ENCODE measurements around the gene KCNJ8.

The KCNJ8 gene

DNA sequence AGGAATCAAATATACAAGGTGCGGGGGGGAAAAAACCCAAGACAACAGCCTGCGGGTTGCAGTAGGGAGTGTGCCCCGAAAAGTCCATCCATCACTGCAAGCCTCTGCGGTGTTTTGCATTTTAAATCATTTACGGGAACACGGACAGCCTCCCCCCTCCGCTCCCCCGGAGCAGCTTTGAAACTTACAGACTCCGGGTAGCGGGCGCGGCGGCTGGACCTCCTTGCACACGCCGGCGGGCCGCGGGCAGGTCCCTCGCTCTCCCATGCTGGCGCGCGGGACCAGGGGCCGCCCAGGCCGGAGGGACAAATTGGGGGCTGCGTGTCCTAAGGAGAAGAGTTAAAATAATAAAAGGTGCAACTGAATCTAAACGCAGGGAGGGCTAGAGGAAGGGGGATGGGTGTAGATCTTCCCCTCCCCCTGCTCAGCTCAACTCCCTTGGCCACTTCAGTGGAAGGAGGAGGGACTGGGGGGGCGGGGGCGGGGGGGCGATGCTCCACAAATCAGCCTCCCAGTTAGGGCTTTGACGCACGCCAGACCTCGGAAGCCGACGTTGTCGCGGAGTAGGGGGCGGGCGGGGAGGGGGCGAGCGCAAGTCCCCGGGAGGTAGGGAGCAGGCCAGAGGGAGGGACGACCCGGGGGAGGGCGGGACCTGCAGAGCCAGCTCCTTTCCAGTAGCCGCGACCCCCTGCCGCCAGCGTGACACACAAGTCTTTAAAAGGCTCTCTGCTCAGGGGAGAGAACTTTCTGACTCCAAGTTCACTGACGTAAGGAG lies at the start of gene KCNJ8:
Gene KCNJ8, minus strand, starts transcription at position 349 of the 775 bp plus-strand sequence. CDS start 1,090 bp downstream, outside the sequence.
- Histone ChIP-seq H3K4me3 (ENCODE audit: low read depth in 1 of 5, low read length in 5 of 5) (peak within 1 kb of the TSS; percentile 62 to 79 (median 66)), H3K27me3 (ENCODE audit: control insufficient read depth in 5 of 5, insufficient read depth in 4 of 5, low read length in 5 of 5) (peaks cover 0 to 4% (median 0%) of the 10 kb centered on the region in 5 donors), H3K4me1 (ENCODE audit: control insufficient read depth in 5 of 5, insufficient read depth in 5 of 5, low read length in 5 of 5) (peaks cover 0 to 27% (median 23%) of the 10 kb centered on the region in 5 donors), H3K27ac (ENCODE audit: low read depth, low read length) (peak within 1 kb of the TSS; percentile 82), H3K36me3 (ENCODE audit: control insufficient read depth in 5 of 5, insufficient read depth in 5 of 5, low read length in 5 of 5) (no peaks in the 10 kb centered on the region), H3K9ac (ENCODE audit: low read length in 5 of 5) (peak within 1 kb of the TSS in 4 of 5 donors; percentile 37 to 85 (median 58)), H3K9me3 (ENCODE audit: control insufficient read depth in 5 of 5, low read length in 5 of 5) (no peaks in the 10 kb centered on the region)

DNA sequence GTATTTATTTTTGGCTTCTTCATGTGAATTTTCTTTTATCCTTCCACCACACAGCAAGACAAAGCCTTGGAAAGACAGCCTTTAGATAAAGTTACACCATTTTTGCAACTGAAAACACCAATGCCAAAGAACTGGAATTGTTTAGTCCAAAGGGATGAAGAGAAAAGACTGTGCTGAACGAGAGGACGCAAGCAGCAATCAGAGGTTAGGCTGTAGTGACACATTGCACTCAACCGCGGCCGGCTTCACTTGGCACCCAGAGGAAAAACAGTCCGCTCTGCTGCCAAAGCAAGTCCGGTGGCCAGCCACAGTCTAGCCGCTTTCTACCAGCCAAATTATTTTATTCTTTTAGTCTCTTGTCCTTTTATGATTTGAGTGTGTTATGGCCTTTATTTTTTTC lies 49.1 kb upstream of the KCNJ8 start:
- Histone ChIP-seq H3K4me1 (ENCODE audit: control insufficient read depth in 5 of 5, insufficient read depth in 5 of 5, low read length in 5 of 5) (peaks cover 0 to 35% (median 20%) of the 10 kb centered on the region in 5 donors), H3K36me3 (ENCODE audit: control insufficient read depth in 5 of 5, insufficient read depth in 5 of 5, low read length in 5 of 5) (no peaks in the 10 kb centered on the region), H3K27me3 (ENCODE audit: control insufficient read depth in 5 of 5, insufficient read depth in 4 of 5, low read length in 5 of 5) (no peaks in the 10 kb centered on the region), H3K27ac (ENCODE audit: low read depth, low read length) (peak overlapping the region; percentile 24), H3K9me3 (ENCODE audit: control insufficient read depth in 5 of 5, low read length in 5 of 5) (no peaks in the 10 kb centered on the region), H3K9ac (ENCODE audit: low read length in 5 of 5) (no peak overlapping the region), H3K4me3 (ENCODE audit: low read depth in 1 of 5, low read length in 5 of 5) (no peak overlapping the region)

DNA sequence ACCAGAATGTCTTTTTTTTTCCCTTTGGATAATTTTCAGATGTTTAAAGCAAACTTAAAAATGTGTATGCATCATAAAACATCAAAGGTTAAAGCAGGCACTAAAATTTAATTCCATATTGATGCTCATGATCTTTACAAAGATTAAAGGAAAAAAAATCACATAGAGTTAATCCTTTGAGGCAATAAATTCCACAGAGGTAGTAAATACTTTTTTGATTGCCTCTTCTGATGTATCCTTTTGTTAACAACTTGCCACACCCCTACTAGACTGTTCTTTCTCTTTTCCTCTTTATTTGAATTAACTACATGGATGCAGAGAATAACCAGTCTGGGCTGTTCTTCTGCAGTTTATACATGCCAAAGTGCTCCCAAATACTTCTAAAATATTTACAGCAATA lies 45.2 kb upstream of the KCNJ8 start:
- H3K4me1 ChIP-seq (ENCODE audit: control insufficient read depth in 5 of 5, insufficient read depth in 5 of 5, low read length in 5 of 5) = peaks cover 0 to 17% (median 7%) of the 10 kb centered on the region in 5 donors
- peaks cover 0 to 4% (median 0%) of the 10 kb centered on the region in 5 donors for H3K36me3 ChIP-seq (ENCODE audit: control insufficient read depth in 5 of 5, insufficient read depth in 5 of 5, low read length in 5 of 5)
- H3K27ac ChIP-seq (ENCODE audit: low read depth, low read length) = no peak overlapping the region
- no peak overlapping the region for H3K4me3 ChIP-seq (ENCODE audit: low read depth in 1 of 5, low read length in 5 of 5)
- H3K9ac ChIP-seq (ENCODE audit: low read length in 5 of 5) = no peak overlapping the region
- no peaks in the 10 kb centered on the region for H3K27me3 ChIP-seq (ENCODE audit: control insufficient read depth in 5 of 5, insufficient read depth in 4 of 5, low read length in 5 of 5)
- H3K9me3 ChIP-seq (ENCODE audit: control insufficient read depth in 5 of 5, low read length in 5 of 5) = no peaks in the 10 kb centered on the region

DNA sequence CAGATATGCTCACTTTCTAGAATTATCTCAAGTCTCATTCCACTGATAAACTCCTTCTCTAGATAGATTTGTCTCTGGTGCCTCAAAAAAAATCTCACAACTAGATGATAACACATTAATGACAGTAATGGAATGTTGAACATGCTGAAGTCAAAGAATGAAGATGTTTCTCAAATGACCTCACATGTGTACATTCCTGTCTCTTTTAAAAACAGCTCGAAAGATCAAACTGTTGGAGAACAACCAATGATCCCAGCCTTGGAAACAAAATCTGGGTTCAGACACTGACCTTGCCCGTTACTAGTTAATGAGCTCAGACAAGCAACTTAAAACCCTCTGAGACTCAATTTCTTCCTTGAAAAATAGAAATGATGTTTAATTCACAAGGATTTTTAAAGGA lies 44.7 kb upstream of the KCNJ8 start:
- Histone ChIP-seq H3K9me3 (ENCODE audit: control insufficient read depth in 5 of 5, low read length in 5 of 5) (no peaks in the 10 kb centered on the region), H3K4me3 (ENCODE audit: low read depth in 1 of 5, low read length in 5 of 5) (no peak overlapping the region), H3K36me3 (ENCODE audit: control insufficient read depth in 5 of 5, insufficient read depth in 5 of 5, low read length in 5 of 5) (peaks cover 0 to 5% (median 0%) of the 10 kb centered on the region in 5 donors), H3K9ac (ENCODE audit: low read length in 5 of 5) (no peak overlapping the region), H3K27ac (ENCODE audit: low read depth, low read length) (no peak overlapping the region), H3K27me3 (ENCODE audit: control insufficient read depth in 5 of 5, insufficient read depth in 4 of 5, low read length in 5 of 5) (no peaks in the 10 kb centered on the region), H3K4me1 (ENCODE audit: control insufficient read depth in 5 of 5, insufficient read depth in 5 of 5, low read length in 5 of 5) (peaks cover 0 to 17% (median 7%) of the 10 kb centered on the region in 5 donors)

DNA sequence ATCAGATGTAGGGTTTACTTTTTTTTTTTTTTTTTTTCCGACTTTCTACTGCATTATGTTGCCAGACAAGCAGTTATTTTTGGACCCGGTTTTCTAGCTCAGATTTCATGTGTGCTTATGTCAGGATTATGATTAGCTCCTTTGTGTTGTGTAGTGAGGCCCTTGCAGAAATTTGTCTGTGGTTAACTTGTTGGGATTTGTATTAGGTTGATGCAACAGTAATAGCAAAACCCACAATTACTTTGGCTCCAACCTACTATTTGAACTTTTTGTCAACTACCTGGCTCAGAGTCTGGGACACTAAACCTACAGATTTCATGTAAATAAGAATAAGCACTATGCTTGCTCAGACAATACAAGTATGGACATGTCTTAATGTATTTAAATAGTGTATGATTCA lies 44.1 kb upstream of the KCNJ8 start:
- H3K4me3 ChIP-seq (ENCODE audit: low read depth in 1 of 5, low read length in 5 of 5) = no peak overlapping the region
- H3K4me1 ChIP-seq (ENCODE audit: control insufficient read depth in 5 of 5, insufficient read depth in 5 of 5, low read length in 5 of 5) = peaks cover 0 to 17% (median 7%) of the 10 kb centered on the region in 5 donors
- H3K9me3 ChIP-seq (ENCODE audit: control insufficient read depth in 5 of 5, low read length in 5 of 5) = no peaks in the 10 kb centered on the region
- H3K27ac ChIP-seq (ENCODE audit: low read depth, low read length) = no peak overlapping the region
- H3K27me3 ChIP-seq (ENCODE audit: control insufficient read depth in 5 of 5, insufficient read depth in 4 of 5, low read length in 5 of 5) = no peaks in the 10 kb centered on the region
- H3K9ac ChIP-seq (ENCODE audit: low read length in 5 of 5) = no peak overlapping the region
- H3K36me3 ChIP-seq (ENCODE audit: control insufficient read depth in 5 of 5, insufficient read depth in 5 of 5, low read length in 5 of 5) = peaks cover 0 to 8% (median 0%) of the 10 kb centered on the region in 5 donors

DNA sequence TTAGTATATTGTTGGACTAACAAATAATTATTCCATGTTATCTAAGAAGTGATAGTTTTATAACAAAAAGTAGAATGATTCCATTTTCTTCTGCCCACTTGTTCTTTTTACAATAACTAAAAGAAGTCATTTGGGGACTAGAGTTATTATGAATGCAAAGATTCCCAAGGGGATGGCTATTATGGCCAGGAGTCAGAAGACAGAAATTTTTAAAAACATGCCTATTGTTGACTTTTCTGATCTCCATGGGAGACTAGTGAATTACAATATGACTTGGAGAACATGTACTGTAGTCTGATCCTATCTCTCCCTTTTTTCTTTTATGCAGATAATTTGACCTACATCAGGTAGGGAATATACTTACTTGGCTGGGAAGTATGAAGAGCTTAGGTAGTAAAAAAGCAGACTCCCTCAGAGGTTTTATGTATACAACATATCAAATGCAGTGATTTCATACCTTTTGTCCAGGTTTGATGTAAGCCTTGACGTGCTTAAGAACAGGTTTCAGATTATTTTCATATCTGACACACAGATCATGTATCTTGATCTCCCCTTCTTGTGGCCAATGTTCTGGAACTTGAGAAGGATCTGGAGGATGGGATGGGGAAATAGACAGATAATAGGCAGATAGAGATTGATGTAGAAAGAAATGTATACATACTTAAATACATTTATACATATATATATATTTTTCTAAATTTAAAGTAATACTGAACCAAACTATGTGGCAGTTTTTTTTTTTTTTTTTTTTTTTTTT lies 41.0 kb upstream of the KCNJ8 start:
- no peak overlapping the region for H3K27ac ChIP-seq (ENCODE audit: low read depth, low read length)

DNA sequence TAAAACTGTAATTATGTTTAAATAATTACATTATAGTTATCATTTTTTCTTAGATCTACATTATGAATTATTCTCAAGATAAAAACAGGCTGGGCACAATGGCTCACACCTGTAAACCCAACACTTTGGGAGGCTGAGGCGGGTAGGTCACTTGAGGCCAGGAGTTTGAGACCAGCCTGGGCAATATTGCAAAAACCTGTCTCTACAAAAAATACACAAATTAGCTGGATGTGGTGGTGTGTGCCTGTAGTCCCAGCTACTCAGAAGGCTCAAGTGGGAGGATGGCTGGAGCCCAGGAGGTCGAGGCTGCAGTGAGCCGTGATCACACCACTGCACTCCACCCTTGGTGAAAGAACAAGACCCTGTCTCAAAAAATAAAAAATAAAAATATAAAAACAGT lies 40.3 kb upstream of the KCNJ8 start:
- no peaks in the 10 kb centered on the region for H3K27me3 ChIP-seq (ENCODE audit: control insufficient read depth in 5 of 5, insufficient read depth in 4 of 5, low read length in 5 of 5)
- no peak overlapping the region for H3K4me3 ChIP-seq (ENCODE audit: low read depth in 1 of 5, low read length in 5 of 5)
- H3K4me1 ChIP-seq (ENCODE audit: control insufficient read depth in 5 of 5, insufficient read depth in 5 of 5, low read length in 5 of 5) = peaks cover 0 to 17% (median 4%) of the 10 kb centered on the region in 5 donors
- no peaks in the 10 kb centered on the region for H3K9me3 ChIP-seq (ENCODE audit: control insufficient read depth in 5 of 5, low read length in 5 of 5)
- no peak overlapping the region for H3K9ac ChIP-seq (ENCODE audit: low read length in 5 of 5)
- H3K36me3 ChIP-seq (ENCODE audit: control insufficient read depth in 5 of 5, insufficient read depth in 5 of 5, low read length in 5 of 5) = peaks cover 0 to 11% (median 0%) of the 10 kb centered on the region in 5 donors
- no peak overlapping the region for H3K27ac ChIP-seq (ENCODE audit: low read depth, low read length)

More for the DNA sequence above, 41.0 kb upstream of the KCNJ8 start:
- Histone ChIP-seq H3K36me3 (ENCODE audit: control insufficient read depth in 5 of 5, insufficient read depth in 5 of 5, low read length in 5 of 5) (peaks cover 0 to 8% (median 0%) of the 10 kb centered on the region in 5 donors), H3K4me3 (ENCODE audit: low read depth in 1 of 5, low read length in 5 of 5) (no peak overlapping the region), H3K27me3 (ENCODE audit: control insufficient read depth in 5 of 5, insufficient read depth in 4 of 5, low read length in 5 of 5) (no peaks in the 10 kb centered on the region), H3K4me1 (ENCODE audit: control insufficient read depth in 5 of 5, insufficient read depth in 5 of 5, low read length in 5 of 5) (peaks cover 0 to 17% (median 4%) of the 10 kb centered on the region in 5 donors), H3K9ac (ENCODE audit: low read length in 5 of 5) (no peak overlapping the region), H3K9me3 (ENCODE audit: control insufficient read depth in 5 of 5, low read length in 5 of 5) (no peaks in the 10 kb centered on the region)

DNA sequence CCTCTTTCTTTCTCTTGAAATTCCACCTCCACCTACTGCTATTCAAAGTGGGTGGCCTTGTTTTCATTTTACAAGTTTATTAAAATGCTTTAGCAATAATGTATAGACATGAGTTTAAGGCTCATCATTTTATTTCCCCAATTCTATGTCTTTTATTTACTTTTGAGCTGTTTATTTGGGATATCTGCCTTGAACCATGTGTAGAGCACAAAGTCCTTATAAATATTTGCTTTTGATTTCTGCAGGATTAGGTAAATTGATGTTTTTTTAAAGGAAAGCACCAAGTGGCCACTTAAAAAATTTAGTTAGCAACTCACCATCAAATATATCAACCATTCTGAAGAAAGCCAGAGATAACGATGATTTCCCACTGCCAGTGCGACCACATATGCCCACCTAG lies 39.8 kb upstream of the KCNJ8 start:
- Histone ChIP-seq H3K4me1 (ENCODE audit: control insufficient read depth in 5 of 5, insufficient read depth in 5 of 5, low read length in 5 of 5) (peaks cover 0 to 16% (median 4%) of the 10 kb centered on the region in 5 donors), H3K27ac (ENCODE audit: low read depth, low read length) (no peak overlapping the region), H3K9me3 (ENCODE audit: control insufficient read depth in 5 of 5, low read length in 5 of 5) (no peaks in the 10 kb centered on the region), H3K9ac (ENCODE audit: low read length in 5 of 5) (no peak overlapping the region), H3K4me3 (ENCODE audit: low read depth in 1 of 5, low read length in 5 of 5) (no peak overlapping the region), H3K36me3 (ENCODE audit: control insufficient read depth in 5 of 5, insufficient read depth in 5 of 5, low read length in 5 of 5) (peaks cover 0 to 11% (median 0%) of the 10 kb centered on the region in 5 donors), H3K27me3 (ENCODE audit: control insufficient read depth in 5 of 5, insufficient read depth in 4 of 5, low read length in 5 of 5) (no peaks in the 10 kb centered on the region)

DNA sequence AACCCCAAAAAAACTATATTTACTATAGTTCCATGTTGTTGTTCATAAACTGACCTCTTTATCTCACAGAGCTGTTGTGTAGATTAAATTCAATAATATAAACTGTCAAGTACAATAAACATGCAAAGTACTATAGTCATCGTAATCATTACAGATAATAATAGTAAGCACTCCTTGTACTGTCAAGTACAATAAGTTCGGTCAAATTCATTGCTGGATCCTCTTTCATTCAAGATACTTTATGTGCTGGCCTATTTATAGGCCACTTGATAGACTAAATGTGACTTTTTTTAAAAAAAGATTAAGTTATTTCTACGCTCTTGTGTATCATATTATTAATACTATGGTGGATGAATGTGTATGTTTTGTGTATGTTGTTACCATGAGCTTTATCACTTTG lies 39.2 kb upstream of the KCNJ8 start:
- no peak overlapping the region for H3K27ac ChIP-seq (ENCODE audit: low read depth, low read length)
- no peaks in the 10 kb centered on the region for H3K9me3 ChIP-seq (ENCODE audit: control insufficient read depth in 5 of 5, low read length in 5 of 5)
- peaks cover 0 to 12% (median 4%) of the 10 kb centered on the region in 5 donors for H3K4me1 ChIP-seq (ENCODE audit: control insufficient read depth in 5 of 5, insufficient read depth in 5 of 5, low read length in 5 of 5)
- H3K9ac ChIP-seq (ENCODE audit: low read length in 5 of 5) = no peak overlapping the region
- H3K4me3 ChIP-seq (ENCODE audit: low read depth in 1 of 5, low read length in 5 of 5) = no peak overlapping the region
- no peaks in the 10 kb centered on the region for H3K27me3 ChIP-seq (ENCODE audit: control insufficient read depth in 5 of 5, insufficient read depth in 4 of 5, low read length in 5 of 5)
- peaks cover 0 to 11% (median 0%) of the 10 kb centered on the region in 5 donors for H3K36me3 ChIP-seq (ENCODE audit: control insufficient read depth in 5 of 5, insufficient read depth in 5 of 5, low read length in 5 of 5)

DNA sequence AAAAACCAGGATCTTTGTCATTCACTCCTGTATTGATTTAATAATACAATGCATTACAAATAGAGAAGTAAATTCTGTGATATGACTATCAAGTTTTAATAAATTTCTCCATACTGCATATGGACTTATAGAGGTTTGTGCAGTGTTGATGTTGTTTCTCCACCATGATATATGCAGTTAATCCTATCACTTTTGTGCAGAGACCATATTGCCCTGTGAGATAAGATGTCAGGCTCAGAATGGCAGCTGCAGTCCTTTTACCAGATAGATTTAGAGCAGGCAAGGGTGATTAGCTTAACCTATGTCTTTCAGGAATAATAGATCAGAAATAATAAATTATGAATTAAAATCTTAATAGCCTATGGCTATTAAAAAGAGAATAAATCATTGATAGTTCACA lies 38.6 kb upstream of the KCNJ8 start:
- H3K4me3 ChIP-seq (ENCODE audit: low read depth in 1 of 5, low read length in 5 of 5) = no peak overlapping the region
- H3K4me1 ChIP-seq (ENCODE audit: control insufficient read depth in 5 of 5, insufficient read depth in 5 of 5, low read length in 5 of 5) = peaks cover 0 to 9% (median 4%) of the 10 kb centered on the region in 5 donors
- H3K9ac ChIP-seq (ENCODE audit: low read length in 5 of 5) = no peak overlapping the region
- H3K36me3 ChIP-seq (ENCODE audit: control insufficient read depth in 5 of 5, insufficient read depth in 5 of 5, low read length in 5 of 5) = peaks cover 0 to 11% (median 0%) of the 10 kb centered on the region in 5 donors
- H3K27ac ChIP-seq (ENCODE audit: low read depth, low read length) = no peak overlapping the region
- no peaks in the 10 kb centered on the region for H3K27me3 ChIP-seq (ENCODE audit: control insufficient read depth in 5 of 5, insufficient read depth in 4 of 5, low read length in 5 of 5)
- H3K9me3 ChIP-seq (ENCODE audit: control insufficient read depth in 5 of 5, low read length in 5 of 5) = no peaks in the 10 kb centered on the region

All from subcutaneous abdominal adipose tissue (tissue), 5 donors.